Measurements from ENCODE around the gene PON3.

Gene PON3

DNA sequence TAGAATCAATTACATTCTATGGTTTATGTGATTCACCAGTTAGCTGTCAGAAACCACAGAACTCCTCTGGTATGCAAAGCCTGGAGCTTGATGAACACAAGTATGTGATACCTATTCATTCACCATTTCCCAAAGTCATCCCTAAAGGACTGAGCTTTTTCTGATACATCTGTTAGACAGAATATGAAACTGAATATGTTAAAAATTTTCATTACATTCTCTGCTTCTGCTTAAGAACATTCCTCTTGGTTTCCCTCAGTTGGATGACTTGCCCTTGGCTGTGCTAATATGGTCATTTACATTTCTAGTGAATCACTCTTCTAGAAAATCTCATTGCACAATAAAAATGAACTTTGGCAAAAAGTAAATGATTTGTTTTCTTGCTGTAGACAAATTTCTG lies 61.1 kb downstream of the PON3 start:
- Histone ChIP-seq H3K27me3 (ENCODE audit: insufficient read depth, low read length, poor library complexity, severe bottlenecking) (no peaks in the 10 kb centered on the region), H3K9ac (ENCODE audit: low read depth, low read length, poor library complexity, severe bottlenecking) (no peak overlapping the region), H4K20me1 (ENCODE audit: insufficient read depth, low read length, poor library complexity, severe bottlenecking) (no peaks in the 10 kb centered on the region), H2AFZ (ENCODE audit: low read length) (no peak overlapping the region), H3F3A (ENCODE audit: low read depth) (no peaks in the 10 kb centered on the region), H3K4me3 (ENCODE audit: low read length, poor library complexity, severe bottlenecking) (no peak overlapping the region), H3K9me3 (ENCODE audit: insufficient read depth, low read depth, low read length) (no peaks in the 10 kb centered on the region), H3K79me2 (ENCODE audit: insufficient read depth, low read length) (no peaks in the 10 kb centered on the region), H3K4me2 (ENCODE audit: low read depth, low read length, poor library complexity, severe bottlenecking) (no peak overlapping the region), H3K9me2 (replicated peaks; ENCODE audit: low read depth, low read length) (no peaks in the 10 kb centered on the region), H3K36me3 (ENCODE audit: insufficient read depth, low read length) (no peaks in the 10 kb centered on the region), H3K4me1 (ENCODE audit: insufficient read depth, low read length, poor library complexity, severe bottlenecking) (peaks cover 12% of the 10 kb centered on the region)
- TF ChIP-seq, protein P1, sequence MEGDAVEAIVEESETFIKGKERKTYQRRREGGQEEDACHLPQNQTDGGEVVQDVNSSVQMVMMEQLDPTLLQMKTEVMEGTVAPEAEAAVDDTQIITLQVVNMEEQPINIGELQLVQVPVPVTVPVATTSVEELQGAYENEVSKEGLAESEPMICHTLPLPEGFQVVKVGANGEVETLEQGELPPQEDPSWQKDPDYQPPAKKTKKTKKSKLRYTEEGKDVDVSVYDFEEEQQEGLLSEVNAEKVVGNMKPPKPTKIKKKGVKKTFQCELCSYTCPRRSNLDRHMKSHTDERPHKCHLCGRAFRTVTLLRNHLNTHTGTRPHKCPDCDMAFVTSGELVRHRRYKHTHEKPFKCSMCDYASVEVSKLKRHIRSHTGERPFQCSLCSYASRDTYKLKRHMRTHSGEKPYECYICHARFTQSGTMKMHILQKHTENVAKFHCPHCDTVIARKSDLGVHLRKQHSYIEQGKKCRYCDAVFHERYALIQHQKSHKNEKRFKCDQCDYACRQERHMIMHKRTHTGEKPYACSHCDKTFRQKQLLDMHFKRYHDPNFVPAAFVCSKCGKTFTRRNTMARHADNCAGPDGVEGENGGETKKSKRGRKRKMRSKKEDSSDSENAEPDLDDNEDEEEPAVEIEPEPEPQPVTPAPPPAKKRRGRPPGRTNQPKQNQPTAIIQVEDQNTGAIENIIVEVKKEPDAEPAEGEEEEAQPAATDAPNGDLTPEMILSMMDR (conservative IDR thresholded peaks at IDR 0.05; ENCODE audit: low read length), result no peak
- no peak for TF ChIP-seq EZH2phosphoT487 (IDR thresholded peaks at IDR 0.05; ENCODE audit: borderline replicate concordance)

DNA sequence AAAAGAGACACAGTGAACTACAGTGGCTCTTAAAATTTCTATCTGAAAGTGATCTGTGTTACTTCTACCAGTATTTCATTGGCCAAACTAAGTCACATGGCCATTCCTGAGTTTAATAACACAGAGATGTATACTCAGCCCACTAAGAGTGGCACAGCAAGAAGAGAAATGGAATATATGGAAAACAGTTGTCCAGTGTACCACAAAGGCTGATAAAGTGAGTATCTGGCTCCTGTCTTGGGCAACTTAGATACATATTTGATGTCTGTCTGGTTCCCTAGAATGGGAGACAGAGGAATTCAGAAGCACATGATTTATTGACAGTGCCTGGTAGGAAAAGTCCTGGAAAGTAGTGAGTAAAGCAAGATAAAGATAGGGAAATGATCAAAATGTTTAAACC lies 61.7 kb downstream of the PON3 start:
- no peaks in the 10 kb centered on the region for H3K9me3 ChIP-seq (ENCODE audit: insufficient read depth, low read depth, low read length)
- H3K4me2 ChIP-seq (ENCODE audit: low read depth, low read length, poor library complexity, severe bottlenecking), result no peak overlapping the region
- no peaks in the 10 kb centered on the region for H4K20me1 ChIP-seq (ENCODE audit: insufficient read depth, low read length, poor library complexity, severe bottlenecking)
- no peaks in the 10 kb centered on the region for H3F3A ChIP-seq (ENCODE audit: low read depth)
- peak overlapping the region; percentile 38; the same call in 1 of the 2 replicates for H2AFZ ChIP-seq (ENCODE audit: low read length)
- no peak overlapping the region for H3K9ac ChIP-seq (ENCODE audit: low read depth, low read length, poor library complexity, severe bottlenecking)
- H3K9me2 ChIP-seq (replicated peaks; ENCODE audit: low read depth, low read length), result no peaks in the 10 kb centered on the region
- H3K27me3 ChIP-seq (ENCODE audit: insufficient read depth, low read length, poor library complexity, severe bottlenecking), result no peaks in the 10 kb centered on the region
- no peaks in the 10 kb centered on the region for H3K36me3 ChIP-seq (ENCODE audit: insufficient read depth, low read length)
- no peak overlapping the region for H3K4me3 ChIP-seq (ENCODE audit: low read length, poor library complexity, severe bottlenecking)
- TF ChIP-seq EZH2phosphoT487 (IDR thresholded peaks at IDR 0.05; ENCODE audit: borderline replicate concordance), result no peak
- no peaks in the 10 kb centered on the region for H3K79me2 ChIP-seq (ENCODE audit: insufficient read depth, low read length)
- peaks cover 16% of the 10 kb centered on the region for H3K4me1 ChIP-seq (ENCODE audit: insufficient read depth, low read length, poor library complexity, severe bottlenecking)

DNA sequence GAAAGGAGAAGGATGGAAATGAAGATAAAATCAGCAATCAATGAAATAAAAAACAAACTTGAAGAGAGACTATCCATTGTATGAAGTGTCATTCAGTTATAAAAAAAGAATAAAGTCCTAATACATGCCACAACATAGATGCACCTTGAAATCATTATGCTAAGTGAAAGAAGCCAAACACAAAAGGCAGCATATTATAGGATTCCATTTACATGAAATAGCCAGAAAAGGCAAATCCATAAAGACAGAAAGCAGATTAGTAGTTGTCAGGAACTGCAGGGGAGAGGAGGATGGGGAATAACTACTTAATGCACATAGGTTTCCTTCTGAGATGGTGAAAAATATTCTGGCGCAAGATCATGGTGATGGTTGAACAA lies 65.2 kb downstream of the PON3 start:
- Histone ChIP-seq H3K27me3 (ENCODE audit: insufficient read depth, low read length, poor library complexity, severe bottlenecking) (no peaks in the 10 kb centered on the region), H3F3A (ENCODE audit: low read depth) (no peaks in the 10 kb centered on the region), H2AFZ (ENCODE audit: low read length) (peak overlapping the region; percentile 89), H3K9me3 (ENCODE audit: insufficient read depth, low read depth, low read length) (no peaks in the 10 kb centered on the region), H3K9me2 (replicated peaks; ENCODE audit: low read depth, low read length) (no peaks in the 10 kb centered on the region), H3K36me3 (ENCODE audit: insufficient read depth, low read length) (no peaks in the 10 kb centered on the region), H3K4me3 (ENCODE audit: low read length, poor library complexity, severe bottlenecking) (peak overlapping the region; percentile 70), H3K79me2 (ENCODE audit: insufficient read depth, low read length) (no peaks in the 10 kb centered on the region), H3K4me2 (ENCODE audit: low read depth, low read length, poor library complexity, severe bottlenecking) (peak overlapping the region; percentile 82), H3K4me1 (ENCODE audit: insufficient read depth, low read length, poor library complexity, severe bottlenecking) (peaks cover 16% of the 10 kb centered on the region), H4K20me1 (ENCODE audit: insufficient read depth, low read length, poor library complexity, severe bottlenecking) (no peaks in the 10 kb centered on the region), H3K9ac (ENCODE audit: low read depth, low read length, poor library complexity, severe bottlenecking) (peak overlapping the region; percentile 66)
- no peak for TF ChIP-seq EZH2phosphoT487 (IDR thresholded peaks at IDR 0.05; ENCODE audit: borderline replicate concordance)
- TF ChIP-seq, protein P1 (conservative IDR thresholded peaks at IDR 0.05; ENCODE audit: low read length), result no peak

DNA sequence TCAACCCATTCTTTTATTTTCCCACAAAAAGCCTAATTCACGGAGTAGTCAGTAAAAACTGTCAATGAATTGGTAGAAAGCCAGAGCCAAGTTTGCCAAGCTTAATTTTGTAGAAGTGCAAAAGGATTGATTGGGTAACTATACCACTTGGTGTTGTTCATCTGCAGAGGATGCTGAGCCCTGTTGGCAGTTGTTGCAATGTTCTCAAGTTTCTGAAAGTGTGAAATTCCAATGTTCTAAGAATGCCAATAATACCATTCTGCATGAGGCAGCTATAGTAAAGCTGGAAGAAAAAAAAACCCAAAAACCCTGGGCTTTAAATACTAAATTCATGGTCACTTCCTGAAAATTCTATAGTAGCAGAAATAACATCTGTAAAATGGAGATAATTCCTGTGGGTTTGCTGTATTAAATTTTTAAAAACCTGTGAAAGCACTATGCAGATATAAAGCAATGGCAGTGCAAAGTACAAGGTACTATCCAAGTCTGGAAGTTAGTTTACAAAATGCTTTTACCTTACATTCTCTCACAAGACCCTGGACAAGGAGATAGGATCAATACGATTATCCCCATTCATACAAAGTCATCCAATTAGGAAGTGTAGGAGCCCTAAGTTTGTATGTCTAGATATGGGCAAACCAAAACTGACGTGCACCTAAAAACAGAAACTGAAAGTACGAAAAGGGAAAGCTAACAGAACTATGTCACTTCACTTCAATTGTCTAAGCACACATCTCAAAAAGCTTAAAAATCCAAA lies 65.8 kb downstream of the PON3 start:
- H3K4me1 ChIP-seq (ENCODE audit: insufficient read depth, low read length, poor library complexity, severe bottlenecking), result peaks cover 16% of the 10 kb centered on the region
- H3K9me3 ChIP-seq (ENCODE audit: insufficient read depth, low read depth, low read length), result no peaks in the 10 kb centered on the region
- no peaks in the 10 kb centered on the region for H3K79me2 ChIP-seq (ENCODE audit: insufficient read depth, low read length)
- no peaks in the 10 kb centered on the region for H3K9me2 ChIP-seq (replicated peaks; ENCODE audit: low read depth, low read length)
- H3F3A ChIP-seq (ENCODE audit: low read depth), result no peaks in the 10 kb centered on the region
- H3K36me3 ChIP-seq (ENCODE audit: insufficient read depth, low read length), result no peaks in the 10 kb centered on the region
- peak overlapping the region; percentile 66 for H3K9ac ChIP-seq (ENCODE audit: low read depth, low read length, poor library complexity, severe bottlenecking)
- no peaks in the 10 kb centered on the region for H4K20me1 ChIP-seq (ENCODE audit: insufficient read depth, low read length, poor library complexity, severe bottlenecking)
- peak overlapping the region; percentile 70 for H3K4me3 ChIP-seq (ENCODE audit: low read length, poor library complexity, severe bottlenecking)
- peak overlapping the region; percentile 89 for H2AFZ ChIP-seq (ENCODE audit: low read length)
- peak overlapping the region; percentile 82 for H3K4me2 ChIP-seq (ENCODE audit: low read depth, low read length, poor library complexity, severe bottlenecking)
- no peak for TF ChIP-seq EZH2phosphoT487 (IDR thresholded peaks at IDR 0.05; ENCODE audit: borderline replicate concordance)
- TF ChIP-seq, protein P1 (conservative IDR thresholded peaks at IDR 0.05; ENCODE audit: low read length), result no peak
- H3K27me3 ChIP-seq (ENCODE audit: insufficient read depth, low read length, poor library complexity, severe bottlenecking), result no peaks in the 10 kb centered on the region

All from Loucy (cell line).